CD14-positive monocyte (primary cell): ENCODE results near the gene DSCAML1. TPM values are rescaled to one million over a fixed set of nuclear protein-coding genes. Genes with fewer than 3 reads are reported as not detected.

Source experiments
- DNase-seq, 3 donors: peaks; one replicate each; pipeline ENCODE4 v3.0.0-alpha.2; 2011 to 2022
- H2AFZ ChIP-seq: 2 replicates; pipeline ENCODE4 v1.6.0; 2012; ENCODE audit warnings: mild to moderate bottlenecking, low read depth, low read length, inconsistent platforms; ENCODE audit not compliant: insufficient read depth, poor library complexity, severe bottlenecking
- H3K27ac ChIP-seq, 2 donors: 1 replicate in 1 of 2; 2 replicates in 1 of 2; pipeline ENCODE4 v1.5.1; 2012 to 2013; ENCODE audit warnings: low read length in 2 of 2, control low read depth in 1 of 2, inconsistent platforms in 1 of 2, low read depth in 1 of 2, mild to moderate bottlenecking in 1 of 2
- H3K27me3 ChIP-seq, 2 donors: one replicate each; pipeline versions ENCODE4 v1.6.0 to v1.6.1; 2011 to 2013; ENCODE audit warnings: low read length in 2 of 2; ENCODE audit not compliant: control insufficient read depth in 2 of 2, insufficient read depth in 2 of 2
- H3K36me3 ChIP-seq, 2 donors: replicated peaks in 1 of 2; 1 replicate in 1 of 2; 2 replicates in 1 of 2; pipeline versions ENCODE4 v1.5.1 to v1.6.1; 2012 to 2013; ENCODE audit warnings: low read length in 2 of 2, control low read depth in 1 of 2, inconsistent platforms in 1 of 2, mild to moderate bottlenecking in 1 of 2; ENCODE audit not compliant: insufficient read depth in 2 of 2, control insufficient read depth in 1 of 2
- H3K4me1 ChIP-seq, 2 donors: 1 replicate in 1 of 2; 2 replicates in 1 of 2; pipeline versions ENCODE4 v1.5.1 to v1.6.1; 2012 to 2013; ENCODE audit warnings: low read length in 2 of 2, control low read depth in 1 of 2, inconsistent platforms in 1 of 2, mild to moderate bottlenecking in 1 of 2, moderate library complexity in 1 of 2; ENCODE audit not compliant: insufficient read depth in 2 of 2, control insufficient read depth in 1 of 2
- H3K4me2 ChIP-seq: replicated peaks from 2 replicates; pipeline ENCODE3; 2012; ENCODE audit warnings: low read length, moderate library complexity, mild to moderate bottlenecking; ENCODE audit not compliant: poor library complexity, severe bottlenecking; ENCODE audit errors: extremely low read depth
- H3K4me3 ChIP-seq, 3 experiments: fragments of 200-600 bp in 1 of 3; sonication (generic) in 1 of 3; replicated peaks in 1 of 3; 1 replicate in 2 of 3; 2 replicates in 1 of 3; pipeline ENCODE4 v1.5.1; 2011 to 2013; ENCODE audit warnings: low read length in 3 of 3, mild to moderate bottlenecking in 3 of 3, control low read depth in 2 of 3, low read depth in 2 of 3, inconsistent platforms in 1 of 3, moderate library complexity in 1 of 3
- H3K79me2 ChIP-seq: 2 replicates; pipeline ENCODE4 v1.6.0; 2012; ENCODE audit warnings: mild to moderate bottlenecking, control low read depth, inconsistent platforms, low read length, moderate library complexity; ENCODE audit not compliant: insufficient read depth
- H3K9ac ChIP-seq: 2 replicates; pipeline ENCODE4 v1.6.0; 2017; ENCODE audit warnings: low read length, mild to moderate bottlenecking; ENCODE audit not compliant: insufficient read depth, poor library complexity, severe bottlenecking
- H3K9me3 ChIP-seq, 2 donors: replicated peaks in 1 of 2; 1 replicate in 1 of 2; 2 replicates in 1 of 2; pipeline versions ENCODE4 v1.5.1 to v1.6.1; 2012 to 2013; ENCODE audit warnings: low read length in 2 of 2, control low read depth in 1 of 2; ENCODE audit not compliant: control insufficient read depth in 1 of 2, insufficient read depth in 1 of 2
- H4K20me1 ChIP-seq: 2 replicates; pipeline ENCODE4 v1.6.0; 2012; ENCODE audit warnings: mild to moderate bottlenecking, low read length, control low read depth, moderate library complexity; ENCODE audit not compliant: insufficient read depth
- H3K27ac Mint-ChIP-seq, 7 donors: one replicate each; pipeline ENCODE4 v1.8.0; 2020; ENCODE audit warnings: mild to moderate bottlenecking in 7 of 7, mixed read lengths in 7 of 7, moderate library complexity in 6 of 7, inconsistent platforms in 2 of 7
- H3K27me3 Mint-ChIP-seq, 3 donors: one replicate each; pipeline ENCODE4 v1.8.0; 2021 to 2022; ENCODE audit warnings: low read depth in 3 of 3, mild to moderate bottlenecking in 3 of 3, mixed read lengths in 3 of 3, moderate library complexity in 3 of 3, inconsistent platforms in 1 of 3
- H3K36me3 Mint-ChIP-seq, 2 donors: one replicate each; pipeline ENCODE4 v1.8.0; 2020; ENCODE audit warnings: mixed read lengths in 2 of 2, inconsistent platforms in 1 of 2, mild to moderate bottlenecking in 1 of 2
- H3K4me1 Mint-ChIP-seq: one replicate; pipeline ENCODE4 v1.8.0; 2020; ENCODE audit warnings: mild to moderate bottlenecking, mixed read lengths
- H3K4me3 Mint-ChIP-seq, 2 donors: one replicate each; pipeline ENCODE4 v1.8.0; 2020; ENCODE audit warnings: mild to moderate bottlenecking in 2 of 2, mixed read lengths in 2 of 2, moderate library complexity in 1 of 2
- H3K9me3 Mint-ChIP-seq, 7 donors: one replicate each; pipeline ENCODE4 v1.8.0; 2020 to 2022; ENCODE audit warnings: mixed read lengths in 7 of 7, mild to moderate bottlenecking in 6 of 7, moderate library complexity in 6 of 7, inconsistent platforms in 2 of 7
- WGBS: methylation state at CpG from one replicate; pipeline ENCODE4 v1.1.5; 2013; ENCODE audit warnings: missing lambda C conversion rate; ENCODE audit not compliant: insufficient coverage; 5-methylcytosine and 5-hydroxymethylcytosine counted together
- intact Hi-C, 2 donors: fragments of 100-400 bp; cut with micrococcal nuclease; formaldehyde crosslinking; loops; one replicate each; pipeline versions ENCODE4 v1.15.0 to v1.15.1; 2023
- polyA plus RNA-seq, 3 donors: library from polyadenylated mRNA; depleted of rRNA in 1 of 3; unstranded in 2 of 3; stranded (reverse) in 1 of 3; fragments of 300-500 nt in 2 of 3; fragments of >200 nt in 1 of 3; fragmentation: Illumina TruSeq in 2 of 3; gene quantifications; 1 replicate in 2 of 3; 2 replicates in 1 of 3; pipeline ENCODE4 v1.2.3, GENCODE V29; 2012 to 2021
- TF ChIP-seq, protein P1 (sequence below): fragments of 200-600 bp; IDR thresholded peaks from one replicate; pipeline ENCODE4 v1.8.0; 2022; ENCODE audit warnings: antibody characterized with exemption, mild to moderate bottlenecking

Gene DSCAML1
- polyA plus RNA-seq, 3 donors = not detected

GRCh38 chr11:117685566-117685965 lies 111.5 kb downstream of the DSCAML1 start:
- Mint-ChIP-seq H3K9me3 (no peaks in the 10 kb centered on the region), H3K4me1 (no peaks in the 10 kb centered on the region), H3K27me3 (peaks cover 0 to 9% (median 2%) of the 10 kb centered on the region in 3 donors), H3K27ac (no peak overlapping the region), H3K36me3 (no peaks in the 10 kb centered on the region), H3K4me3 (no peak overlapping the region)
- H3K9ac ChIP-seq = no peak overlapping the region
- H3K27me3 ChIP-seq = no peaks in the 10 kb centered on the region
- intact Hi-C loops = no loop called here
- no peaks in the 10 kb centered on the region for H3K4me1 ChIP-seq
- H3K36me3 ChIP-seq = no peaks in the 10 kb centered on the region
- H4K20me1 ChIP-seq = no peaks in the 10 kb centered on the region
- no peaks in the 10 kb centered on the region for H3K9me3 ChIP-seq
- no peak overlapping the region for H3K27ac ChIP-seq
- WGBS = 87% methylated on average over 2 of the region's 6 CpGs
- no peaks in the 10 kb centered on the region for H3K79me2 ChIP-seq
- H3K4me2 ChIP-seq = no peak overlapping the region
- DNase-seq = no peak
- no peak overlapping the region for H2AFZ ChIP-seq
- H3K4me3 ChIP-seq = no peak overlapping the region
- TF ChIP-seq, protein P1, sequence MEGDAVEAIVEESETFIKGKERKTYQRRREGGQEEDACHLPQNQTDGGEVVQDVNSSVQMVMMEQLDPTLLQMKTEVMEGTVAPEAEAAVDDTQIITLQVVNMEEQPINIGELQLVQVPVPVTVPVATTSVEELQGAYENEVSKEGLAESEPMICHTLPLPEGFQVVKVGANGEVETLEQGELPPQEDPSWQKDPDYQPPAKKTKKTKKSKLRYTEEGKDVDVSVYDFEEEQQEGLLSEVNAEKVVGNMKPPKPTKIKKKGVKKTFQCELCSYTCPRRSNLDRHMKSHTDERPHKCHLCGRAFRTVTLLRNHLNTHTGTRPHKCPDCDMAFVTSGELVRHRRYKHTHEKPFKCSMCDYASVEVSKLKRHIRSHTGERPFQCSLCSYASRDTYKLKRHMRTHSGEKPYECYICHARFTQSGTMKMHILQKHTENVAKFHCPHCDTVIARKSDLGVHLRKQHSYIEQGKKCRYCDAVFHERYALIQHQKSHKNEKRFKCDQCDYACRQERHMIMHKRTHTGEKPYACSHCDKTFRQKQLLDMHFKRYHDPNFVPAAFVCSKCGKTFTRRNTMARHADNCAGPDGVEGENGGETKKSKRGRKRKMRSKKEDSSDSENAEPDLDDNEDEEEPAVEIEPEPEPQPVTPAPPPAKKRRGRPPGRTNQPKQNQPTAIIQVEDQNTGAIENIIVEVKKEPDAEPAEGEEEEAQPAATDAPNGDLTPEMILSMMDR = no peak

DNA sequence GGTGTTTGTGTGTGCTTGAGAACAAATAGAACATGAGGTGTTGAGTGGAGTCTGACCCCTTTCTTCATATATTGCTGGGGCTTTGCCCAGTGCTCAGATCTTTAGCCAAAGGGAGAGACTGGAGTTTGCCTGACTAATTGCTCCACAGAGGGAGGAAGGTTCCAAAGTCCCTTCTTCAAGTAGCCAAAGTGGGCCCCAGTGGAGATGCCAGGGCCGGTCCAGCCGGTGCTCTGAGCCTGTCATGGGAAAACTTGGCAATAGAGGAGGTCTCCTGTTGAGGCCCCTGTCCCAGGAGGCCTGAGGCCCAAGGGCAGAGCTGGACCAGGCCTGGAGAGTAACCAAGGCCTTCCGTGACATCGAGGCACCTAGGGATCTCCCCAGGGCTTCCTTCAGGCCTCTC lies 112.3 kb downstream of the DSCAML1 start:
- H3K9me3 ChIP-seq = no peaks in the 10 kb centered on the region
- no peaks in the 10 kb centered on the region for H3K36me3 Mint-ChIP-seq
- H3K4me1 Mint-ChIP-seq = no peaks in the 10 kb centered on the region
- 79% methylated on average over 3 of the region's 4 CpGs for WGBS
- intact Hi-C loops = no loop called here
- H2AFZ ChIP-seq = no peak overlapping the region
- no peaks in the 10 kb centered on the region for H3K36me3 ChIP-seq
- H3K27ac ChIP-seq = no peak overlapping the region
- TF ChIP-seq, protein P1 = no peak
- H3K27me3 ChIP-seq = no peaks in the 10 kb centered on the region
- DNase-seq = no peak
- no peak overlapping the region for H3K4me3 Mint-ChIP-seq
- H3K9me3 Mint-ChIP-seq = no peaks in the 10 kb centered on the region
- no peak overlapping the region for H3K4me2 ChIP-seq
- H3K9ac ChIP-seq = no peak overlapping the region
- H3K27me3 Mint-ChIP-seq = peaks cover 0 to 9% (median 2%) of the 10 kb centered on the region in 3 donors
- no peaks in the 10 kb centered on the region for H3K4me1 ChIP-seq
- H3K4me3 ChIP-seq = no peak overlapping the region
- H3K27ac Mint-ChIP-seq = no peak overlapping the region
- H3K79me2 ChIP-seq = no peaks in the 10 kb centered on the region
- H4K20me1 ChIP-seq = no peaks in the 10 kb centered on the region
